Liver (tissue), 9 donors: ENCODE data around the gene TTC34. TPM values are rescaled to one million over a fixed set of nuclear protein-coding genes. Genes with fewer than 3 reads are reported as not detected.

Experiments used
- DNase-seq: peaks from one replicate; pipeline ENCODE4 v3.0.0-alpha.2; 2017; ENCODE audit warnings: low spot score
- H3K27ac ChIP-seq, 2 donors: one replicate each; pipeline ENCODE4 v1.7.0; 2013; ENCODE audit warnings: inconsistent platforms in 2 of 2, low read length in 2 of 2, control low read depth in 1 of 2, low read depth in 1 of 2, mild to moderate bottlenecking in 1 of 2
- H3K27me3 ChIP-seq, 4 donors: one replicate each; pipeline versions ENCODE4 v1.6.1 to v1.7.0; 2013; ENCODE audit warnings: low read length in 3 of 4, inconsistent platforms in 1 of 4, mild to moderate bottlenecking in 1 of 4, moderate library complexity in 1 of 4; ENCODE audit not compliant: control insufficient read depth in 4 of 4, insufficient read depth in 4 of 4
- H3K36me3 ChIP-seq, 4 donors: one replicate each; pipeline versions ENCODE4 v1.6.1 to v1.7.0; 2013; ENCODE audit warnings: low read length in 3 of 4, mild to moderate bottlenecking in 3 of 4, low read depth in 1 of 4, moderate library complexity in 1 of 4; ENCODE audit not compliant: control insufficient read depth in 4 of 4, insufficient read depth in 3 of 4
- H3K4me1 ChIP-seq, 4 donors: one replicate each; pipeline versions ENCODE4 v1.6.1 to v1.7.0; 2013; ENCODE audit warnings: low read length in 3 of 4, mild to moderate bottlenecking in 3 of 4, moderate library complexity in 1 of 4; ENCODE audit not compliant: control insufficient read depth in 4 of 4, insufficient read depth in 4 of 4
- H3K4me3 ChIP-seq, 3 donors: one replicate each; pipeline versions ENCODE4 v1.6.1 to v1.7.0; 2013; ENCODE audit warnings: low read length in 3 of 3, control low read depth in 1 of 3, low read depth in 1 of 3, mild to moderate bottlenecking in 1 of 3
- H3K9ac ChIP-seq, 2 donors: one replicate each; pipeline ENCODE4 v1.7.0; 2013; ENCODE audit warnings: low read length in 2 of 2, mild to moderate bottlenecking in 2 of 2, moderate library complexity in 2 of 2, control low read depth in 1 of 2, low read depth in 1 of 2
- H3K9me3 ChIP-seq, 4 donors: one replicate each; pipeline versions ENCODE4 v1.6.1 to v1.7.0; 2013; ENCODE audit warnings: low read length in 3 of 4; ENCODE audit not compliant: control insufficient read depth in 4 of 4
- ATF3 ChIP-seq: IDR thresholded peaks from 2 replicates; pipeline ENCODE4 v1.6.1; 2016; ENCODE audit warnings: antibody characterized with exemption
- EGR1 ChIP-seq, 2 donors: IDR thresholded peaks; 2 replicates each; pipeline ENCODE4 v1.6.1; 2016 to 2018; ENCODE audit warnings: antibody characterized with exemption in 2 of 2, low read depth in 2 of 2
- FOXA1 ChIP-seq: IDR thresholded peaks from 2 replicates; pipeline ENCODE4 v1.6.1; 2016; ENCODE audit warnings: antibody characterized with exemption
- FOXA2 ChIP-seq: IDR thresholded peaks from 2 replicates; pipeline ENCODE4 v1.6.1; 2016; ENCODE audit warnings: antibody characterized with exemption
- GABPA ChIP-seq, 2 donors: IDR thresholded peaks in 1 of 2; conservative IDR thresholded peaks in 1 of 2; 2 replicates each; pipeline ENCODE4 v1.6.1; 2016; ENCODE audit warnings: antibody characterized with exemption in 2 of 2, mild to moderate bottlenecking in 1 of 2, moderate library complexity in 1 of 2
- HNF4A ChIP-seq, 2 donors: conservative IDR thresholded peaks; 2 replicates each; pipeline ENCODE4 v1.6.1; 2016; ENCODE audit warnings: antibody characterized with exemption in 2 of 2, mild to moderate bottlenecking in 2 of 2
- HNF4G ChIP-seq: IDR thresholded peaks from 2 replicates; pipeline ENCODE4 v1.6.1; 2016; ENCODE audit warnings: antibody characterized with exemption
- JUND ChIP-seq, 2 donors: IDR thresholded peaks; 2 replicates each; pipeline ENCODE4 v1.6.1; 2016; ENCODE audit warnings: antibody characterized with exemption in 2 of 2
- RAD21 ChIP-seq, 2 donors: IDR thresholded peaks; 2 replicates each; pipeline ENCODE4 v1.6.1; 2016; ENCODE audit warnings: antibody characterized with exemption in 2 of 2, mild to moderate bottlenecking in 2 of 2
- RXRA ChIP-seq, 2 donors: IDR thresholded peaks; 2 replicates each; pipeline ENCODE4 v1.6.1; 2017 to 2018; ENCODE audit warnings: antibody characterized with exemption in 2 of 2, mild to moderate bottlenecking in 1 of 2
- SP1 ChIP-seq: IDR thresholded peaks from 2 replicates; pipeline ENCODE4 v1.6.1; 2018; ENCODE audit warnings: antibody characterized with exemption, mild to moderate bottlenecking
- TAF1 ChIP-seq: conservative IDR thresholded peaks from 2 replicates; pipeline ENCODE4 v1.6.1; 2016; ENCODE audit warnings: antibody characterized with exemption, mild to moderate bottlenecking
- YY1 ChIP-seq: IDR thresholded peaks from 2 replicates; pipeline ENCODE4 v1.6.1; 2016; ENCODE audit warnings: antibody characterized with exemption, mild to moderate bottlenecking
- ZBTB33 ChIP-seq: IDR thresholded peaks from 2 replicates; pipeline ENCODE4 v1.6.1; 2016; ENCODE audit warnings: antibody characterized with exemption
- WGBS: extraction: QIAGEN DNeasy Blood & Tissue Kit; methylation state at CpG from one replicate; pipeline ENCODE4 v1.1.7; 2013; 5-methylcytosine and 5-hydroxymethylcytosine counted together
- polyA plus RNA-seq, 2 donors: library from polyadenylated mRNA; stranded (reverse) in 1 of 2; unstranded in 1 of 2; fragments of 200-250 nt in 1 of 2; fragments of >200 nt in 1 of 2; fragmentation: Nextera tagmentation in 1 of 2; extraction: Ambion mirVana in 1 of 2; gene quantifications; one replicate each; pipeline versions ENCODE4 v1.2.1 to v1.2.3, GENCODE V29; 2013 to 2015
- total RNA-seq, 2 donors: library from RNA; depleted of rRNA; stranded (reverse); fragments of >200 nt; gene quantifications; one replicate each; pipeline ENCODE4 v1.2.3, GENCODE V29; 2014
- donor health status: healthy.
- donor health status: healthy.
- donor health status: healthy.
- donor health status: healthy.
- donor health status: healthy.

The TTC34 gene
- total and polyA plus RNA-seq, 4 donors: 0.01 to 0.25 (median 0.08) TPM; not detected in 1

DNA sequence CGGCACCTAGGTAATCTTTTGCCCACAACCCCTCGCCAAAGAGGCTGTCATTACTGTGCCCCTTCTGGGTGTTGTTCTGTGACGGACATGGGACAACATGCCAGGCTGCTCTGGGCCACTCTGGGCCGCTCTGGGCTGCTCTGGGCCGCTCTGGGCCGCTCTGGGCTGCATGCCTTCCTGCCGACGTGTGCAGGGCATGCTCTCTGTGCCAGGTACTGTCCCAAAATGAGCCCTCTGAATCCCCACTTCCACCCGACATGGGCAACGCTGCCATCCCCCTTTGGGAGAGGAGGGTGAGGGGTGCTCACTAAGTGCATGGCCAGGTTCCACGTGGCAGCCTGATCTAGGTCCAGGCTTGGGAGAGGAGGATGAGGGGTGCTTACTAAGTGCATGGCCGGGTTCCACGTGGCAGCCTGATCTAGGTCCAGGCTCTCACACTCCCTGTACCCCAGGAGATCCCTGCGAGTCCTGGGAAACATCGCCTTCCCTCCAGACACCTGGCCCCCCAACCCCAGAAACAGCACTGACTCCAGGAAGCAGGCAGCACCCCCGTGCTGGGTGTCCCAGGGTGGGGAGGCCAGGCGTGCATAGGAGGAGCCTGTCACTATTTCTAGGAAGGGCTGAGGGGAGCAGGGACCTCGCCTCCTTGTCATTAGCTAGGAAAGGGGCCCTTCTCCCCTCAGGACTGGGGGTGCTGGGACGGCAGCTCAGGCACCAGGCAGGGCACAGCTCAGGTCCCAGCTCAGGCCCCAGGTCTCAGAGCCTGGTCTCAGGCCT, 16.5 kb downstream of the TTC34 start:
- H3K4me1 ChIP-seq: no peaks in the 10 kb centered on the region
- H3K9ac ChIP-seq: no peak overlapping the region
- WGBS: 79% methylated on average over 19 of the region's 19 CpGs
- DNase-seq: no peak
- TF ChIP-seq TAF1: no peak
- TF ChIP-seq FOXA1: no peak
- TF ChIP-seq ZBTB33: no peak
- TF ChIP-seq JUND (IDR thresholded peaks at IDR 0.05): no peak
- H3K36me3 ChIP-seq: no peaks in the 10 kb centered on the region
- H3K27me3 ChIP-seq: peaks cover 0 to 6% (median under 1%) of the 10 kb centered on the region in 4 donors
- H3K4me3 ChIP-seq: no peak overlapping the region
- no peak overlapping the region for H3K27ac ChIP-seq
- H3K9me3 ChIP-seq: peaks cover 2 to 10% (median 3%) of the 10 kb centered on the region in 4 donors

GRCh38 chr1:2783435-2784397, 17.8 kb downstream of the TTC34 start:
- Histone ChIP-seq H3K4me1 (no peaks in the 10 kb centered on the region), H3K36me3 (no peaks in the 10 kb centered on the region), H3K27me3 (peaks cover 0 to 2% (median 0%) of the 10 kb centered on the region in 4 donors), H3K9ac (no peak overlapping the region), H3K4me3 (no peak overlapping the region), H3K27ac (no peak overlapping the region), H3K9me3 (peaks cover 2 to 10% (median 3%) of the 10 kb centered on the region in 4 donors)
- DNase-seq: no peak
- no peak for TF ChIP-seq RAD21 (IDR thresholded peaks at IDR 0.05)
- no peak for TF ChIP-seq FOXA2
- no peak for TF ChIP-seq RXRA (IDR thresholded peaks at IDR 0.05)
- TF ChIP-seq ATF3: no peak
- WGBS: 83% methylated on average over 30 of the region's 30 CpGs

GRCh38 chr1:2783069-2783434, 18.4 kb downstream of the TTC34 start:
- H3K9ac ChIP-seq: no peak overlapping the region
- 78% methylated on average over 5 of the region's 5 CpGs for WGBS
- H3K9me3 ChIP-seq: peaks cover 2 to 10% (median 3%) of the 10 kb centered on the region in 4 donors
- no peak overlapping the region for H3K4me3 ChIP-seq
- H3K36me3 ChIP-seq: no peaks in the 10 kb centered on the region
- TF ChIP-seq RAD21 (IDR thresholded peaks at IDR 0.05) (no peak), SP1 (no peak), HNF4G (no peak), HNF4A (conservative IDR thresholded peaks at IDR 0.05) (no peak), EGR1 (IDR thresholded peaks at IDR 0.05; ENCODE audit: low read depth in 2 of 2) (no peak), YY1 (no peak), GABPA (IDR thresholded peaks at IDR 0.05 in 1 of 2, conservative IDR thresholded peaks at IDR 0.05 in 1 of 2) (no peak), ATF3 (no peak), RXRA (IDR thresholded peaks at IDR 0.05) (no peak), TAF1 (no peak)
- no peak overlapping the region for H3K27ac ChIP-seq
- no peak for DNase-seq
- no peaks in the 10 kb centered on the region for H3K4me1 ChIP-seq
- H3K27me3 ChIP-seq: no peaks in the 10 kb centered on the region
